Smooth muscle cell (in vitro differentiated cells): ENCODE data around the gene ALG10B. TPM values are rescaled to one million over a fixed set of nuclear protein-coding genes. Genes with fewer than 3 reads are reported as not detected.
"Not testable (repeated sequence)": the region's sequence is repeated elsewhere in the genome, so short reads cannot be mapped to it uniquely, and the experiment has no call there.

Experiments
- DNase-seq: peaks from one replicate; lab custom pipeline; 2025; ENCODE audit not compliant: unreplicated experiment; lab: John Stamatoyannopoulos, UW
- H2AFZ ChIP-seq: fragments of 200-600 bp; sonication (generic); 2 replicates; pipeline ENCODE4 v1.6.0; 2016; ENCODE audit warnings: antibody characterized with exemption, low read depth, mild to moderate bottlenecking
- H3F3A ChIP-seq: fragments of 200-600 bp; sonication (generic); 2 replicates; pipeline ENCODE4 v1.6.0; 2017; ENCODE audit warnings: antibody characterized with exemption, low read depth
- H3K27ac ChIP-seq: fragments of 200-600 bp; sonication (generic); 2 replicates; pipeline ENCODE4 v1.5.1; 2016; ENCODE audit warnings: low read depth, mild to moderate bottlenecking
- H3K27me3 ChIP-seq: fragments of 200-600 bp; sonication (generic); 2 replicates; pipeline ENCODE4 v1.6.1; 2016; ENCODE audit warnings: low read depth, mild to moderate bottlenecking
- H3K36me3 ChIP-seq: fragments of 200-600 bp; sonication (generic); 2 replicates; pipeline ENCODE4 v1.5.1; 2016; ENCODE audit warnings: low read depth
- H3K4me1 ChIP-seq: fragments of 200-600 bp; sonication (generic); 2 replicates; pipeline ENCODE4 v1.5.1; 2016; ENCODE audit warnings: low read depth
- H3K4me2 ChIP-seq: fragments of 200-600 bp; sonication (generic); 2 replicates; pipeline ENCODE4 v1.6.0; 2016; ENCODE audit warnings: mild to moderate bottlenecking
- H3K4me3 ChIP-seq: fragments of 200-600 bp; sonication (generic); 2 replicates; pipeline ENCODE4 v1.5.1; 2016; ENCODE audit warnings: mild to moderate bottlenecking
- H3K79me2 ChIP-seq: fragments of 200-600 bp; sonication (generic); 2 replicates; pipeline ENCODE4 v1.6.0; 2016; ENCODE audit warnings: low read depth, mild to moderate bottlenecking
- H3K9ac ChIP-seq: fragments of 200-600 bp; sonication (generic); 2 replicates; pipeline ENCODE4 v1.6.0; 2016; ENCODE audit warnings: low read depth
- H3K9me3 ChIP-seq: fragments of 200-600 bp; sonication (generic); replicated peaks from 2 replicates; pipeline ENCODE4 v1.5.1; 2016; ENCODE audit warnings: low read depth
- H4K20me1 ChIP-seq: fragments of 200-600 bp; sonication (generic); 2 replicates; pipeline ENCODE4 v1.6.0; 2016; ENCODE audit warnings: low read depth
- WGBS: methylation state at CpG from one replicate; pipeline ENCODE4 v1.1.7; 2016; ENCODE audit warnings: low lambda C conversion rate; 5-methylcytosine and 5-hydroxymethylcytosine counted together
- polyA plus RNA-seq: library from polyadenylated mRNA; unstranded; fragments of >200 nt; fragmentation: Nextera tagmentation; extraction: Ambion mirVana; gene quantifications from 2 replicates; pipeline ENCODE4 v1.2.1, GENCODE V29; 2016
- total RNA-seq: library from RNA; depleted of rRNA; stranded (reverse); fragments of >200 nt; gene quantifications from 2 replicates; pipeline ENCODE4 v1.2.3, GENCODE V29; 2014
- TF ChIP-seq, protein P1 (sequence below): fragments of 200-600 bp; sonication (generic); IDR thresholded peaks from 2 replicates; pipeline ENCODE4 v1.5.1; 2017; ENCODE audit warnings: borderline replicate concordance, mild to moderate bottlenecking, antibody characterized with exemption; ENCODE audit not compliant: insufficient read depth, poor library complexity, severe bottlenecking

Gene ALG10B
- total and polyA plus RNA-seq, 2 experiments from 2014 or later = 0.42 to 11.5 TPM

- Histone ChIP-seq H3K4me3 (no peak overlapping the region), H3F3A (no peaks in the 10 kb centered on the region), H3K79me2 (no peaks in the 10 kb centered on the region), H3K4me2 (no peak overlapping the region), H3K9ac (no peak overlapping the region), H3K27ac (no peak overlapping the region), H3K36me3 (no peaks in the 10 kb centered on the region), H4K20me1 (no peaks in the 10 kb centered on the region), H2AFZ (no peak overlapping the region), H3K4me1 (no peaks in the 10 kb centered on the region), H3K9me3 (no peaks in the 10 kb centered on the region), H3K27me3 (no peaks in the 10 kb centered on the region)
- TF ChIP-seq, protein P1, sequence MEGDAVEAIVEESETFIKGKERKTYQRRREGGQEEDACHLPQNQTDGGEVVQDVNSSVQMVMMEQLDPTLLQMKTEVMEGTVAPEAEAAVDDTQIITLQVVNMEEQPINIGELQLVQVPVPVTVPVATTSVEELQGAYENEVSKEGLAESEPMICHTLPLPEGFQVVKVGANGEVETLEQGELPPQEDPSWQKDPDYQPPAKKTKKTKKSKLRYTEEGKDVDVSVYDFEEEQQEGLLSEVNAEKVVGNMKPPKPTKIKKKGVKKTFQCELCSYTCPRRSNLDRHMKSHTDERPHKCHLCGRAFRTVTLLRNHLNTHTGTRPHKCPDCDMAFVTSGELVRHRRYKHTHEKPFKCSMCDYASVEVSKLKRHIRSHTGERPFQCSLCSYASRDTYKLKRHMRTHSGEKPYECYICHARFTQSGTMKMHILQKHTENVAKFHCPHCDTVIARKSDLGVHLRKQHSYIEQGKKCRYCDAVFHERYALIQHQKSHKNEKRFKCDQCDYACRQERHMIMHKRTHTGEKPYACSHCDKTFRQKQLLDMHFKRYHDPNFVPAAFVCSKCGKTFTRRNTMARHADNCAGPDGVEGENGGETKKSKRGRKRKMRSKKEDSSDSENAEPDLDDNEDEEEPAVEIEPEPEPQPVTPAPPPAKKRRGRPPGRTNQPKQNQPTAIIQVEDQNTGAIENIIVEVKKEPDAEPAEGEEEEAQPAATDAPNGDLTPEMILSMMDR = no peak
- 94% methylated on average over 1 of the region's 1 CpG for WGBS
- DNase-seq = no peak
Observed at GRCh38 chr12:38332814-38333213, 16.2 kb downstream of the ALG10B start.

DNA sequence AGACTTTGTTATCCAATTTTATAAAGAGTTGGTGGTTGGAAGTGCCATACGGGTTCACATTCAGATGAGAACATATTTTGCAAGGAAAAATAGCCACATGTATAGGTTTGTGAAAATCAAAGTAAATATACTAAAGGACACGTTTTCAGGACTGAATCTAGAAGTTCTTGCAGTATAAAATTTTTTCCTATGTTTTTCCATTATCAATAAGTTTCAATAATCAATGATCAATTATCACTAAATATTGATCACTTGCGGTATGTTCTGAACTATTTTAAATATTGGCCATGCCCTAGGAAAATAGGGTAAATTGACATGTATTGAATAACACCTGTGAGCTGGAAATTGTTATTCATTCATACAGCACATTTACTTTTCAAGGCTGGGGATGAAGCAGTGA is 25.9 kb downstream of the ALG10B start:
- Histone ChIP-seq H3K36me3 (no peaks in the 10 kb centered on the region), H3K4me1 (no peaks in the 10 kb centered on the region), H3K9me3 (no peaks in the 10 kb centered on the region), H3K27ac (no peak overlapping the region), H3F3A (no peaks in the 10 kb centered on the region), H4K20me1 (no peaks in the 10 kb centered on the region), H3K4me2 (no peak overlapping the region), H2AFZ (no peak overlapping the region), H3K79me2 (no peaks in the 10 kb centered on the region), H3K27me3 (no peaks in the 10 kb centered on the region), H3K9ac (no peak overlapping the region), H3K4me3 (no peak overlapping the region)
- DNase-seq = no peak
- TF ChIP-seq, protein P1 = no peak
- WGBS = 78% methylated on average over 3 of the region's 3 CpGs

GRCh38 chr12:38343256-38343655 is 26.7 kb downstream of the ALG10B start:
- not testable (repeated sequence) for DNase-seq, H3K4me2 ChIP-seq, H3K4me1 ChIP-seq, H2AFZ ChIP-seq, H3K27ac ChIP-seq, H3K36me3 ChIP-seq, H3K79me2 ChIP-seq, H3K9me3 ChIP-seq, H3K9ac ChIP-seq, H3F3A ChIP-seq, H3K4me3 ChIP-seq, H4K20me1 ChIP-seq, H3K27me3 ChIP-seq
- 70% methylated on average over 4 of the region's 4 CpGs for WGBS

DNA sequence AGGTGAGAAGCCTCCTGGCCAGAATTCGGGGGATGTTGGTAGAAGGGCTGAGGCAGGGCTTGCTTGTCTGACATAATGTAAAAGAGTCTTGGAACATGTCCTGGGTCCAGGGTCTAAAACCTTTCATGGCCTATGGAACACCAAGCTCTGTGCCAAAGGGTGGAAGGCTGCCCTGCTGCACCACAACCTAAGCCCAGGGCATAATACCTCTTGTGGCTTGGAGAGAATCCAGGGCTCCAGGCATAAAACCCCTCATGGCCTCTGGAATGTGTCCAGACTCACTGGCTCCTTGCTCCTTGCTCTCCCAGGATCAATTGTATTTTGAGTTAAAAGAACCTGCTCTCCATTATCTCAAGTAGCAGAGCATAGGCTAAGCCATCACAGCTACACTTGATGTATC is 27.3 kb downstream of the ALG10B start:
- H3K36me3 ChIP-seq, H3K4me1 ChIP-seq, H2AFZ ChIP-seq, H3K79me2 ChIP-seq, H3K9ac ChIP-seq, DNase-seq, H3K4me3 ChIP-seq, H3K4me2 ChIP-seq, H3F3A ChIP-seq, H3K9me3 ChIP-seq, H3K27ac ChIP-seq, H3K27me3 ChIP-seq, H4K20me1 ChIP-seq: not testable (repeated sequence)
- 80% methylated on average over 1 of the region's 1 CpG for WGBS
